ENCODE data around the gene HIPK4.
A peak's percentile ranks its signal among the peaks of the same experiment; 100 is the strongest.
"Not testable (repeated sequence)": the region's sequence is repeated elsewhere in the genome, so short reads cannot be mapped to it uniquely, and the experiment has no call there.

The HIPK4 gene

DNA sequence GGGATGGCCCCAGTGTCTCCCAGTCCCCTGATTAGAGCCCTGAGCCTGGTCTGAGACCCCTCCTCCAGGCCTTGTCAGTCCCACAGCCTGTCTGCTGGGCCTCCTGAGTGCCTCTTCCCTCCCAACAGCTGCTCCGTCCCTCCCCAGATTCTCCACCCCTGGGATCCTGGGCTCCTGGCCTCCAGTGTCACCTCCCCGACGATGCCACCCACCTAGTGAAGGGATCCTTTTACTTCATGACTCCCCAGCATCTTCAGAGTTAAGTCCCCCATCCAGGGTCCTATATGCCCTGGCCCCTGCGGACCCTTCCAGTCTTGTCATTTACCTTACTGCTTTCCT, 27.6 kb upstream of the HIPK4 start:
- DNase-seq (ENCODE audit: low read depth in 2 of 2): no peak

- DNase-seq (ENCODE audit: low read depth in 2 of 2): no peak
Observed at GRCh38 chr19:40416918-40417642, 27.1 kb upstream of the HIPK4 start.

- DNase-seq (ENCODE audit: low read depth in 2 of 2): no peak
Observed at GRCh38 chr19:40415768-40416167, 25.8 kb upstream of the HIPK4 start.

DNA sequence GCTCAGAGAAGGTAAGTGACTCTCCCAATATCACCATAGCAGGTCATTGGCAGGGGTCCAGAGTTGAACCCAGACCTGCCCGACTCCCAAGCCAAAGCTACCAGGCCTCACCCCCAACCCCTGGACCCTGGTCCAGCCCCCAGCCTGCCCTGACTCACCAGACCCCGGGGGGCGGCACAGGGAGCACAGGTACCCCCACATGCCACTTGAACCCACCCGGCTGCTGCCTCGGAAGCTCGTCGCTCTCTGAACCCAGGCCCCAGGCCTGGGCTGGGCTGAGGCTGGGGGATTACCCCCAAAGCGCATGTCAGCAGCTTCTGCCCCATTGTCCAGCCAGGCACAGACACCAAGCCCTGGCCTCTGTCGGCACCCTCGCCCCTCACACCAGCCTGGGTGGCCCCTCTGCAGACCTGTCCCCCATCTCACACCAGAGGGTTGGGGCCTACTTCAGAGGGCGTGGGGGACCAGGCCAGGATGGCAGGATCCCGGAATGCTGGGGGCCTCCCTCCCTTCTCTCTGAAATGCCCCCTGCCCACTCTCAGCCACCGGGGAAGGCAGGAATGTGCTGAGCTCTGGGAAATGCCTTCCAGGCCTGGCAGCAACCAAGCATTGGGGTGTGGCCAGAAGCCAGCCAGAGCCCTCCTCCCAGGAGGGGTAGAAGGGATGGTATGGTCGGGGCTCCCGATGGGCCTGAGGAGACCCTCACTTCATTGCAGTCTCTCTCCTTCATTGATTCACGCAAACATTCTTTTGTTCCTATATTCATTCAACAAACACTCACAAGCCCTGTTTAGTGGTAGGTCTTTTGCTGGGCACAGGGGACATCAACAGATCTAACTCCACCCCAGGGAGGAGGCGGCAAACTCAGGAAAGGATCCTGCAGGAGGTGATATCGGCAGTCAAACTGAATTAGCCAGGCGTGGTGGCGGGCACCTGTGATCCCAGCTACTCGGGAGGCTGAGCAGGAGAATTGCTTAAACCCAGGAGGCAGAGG, 24.9 kb upstream of the HIPK4 start:
- no peak for DNase-seq (ENCODE audit: low read depth in 2 of 2)

- DNase-seq (ENCODE audit: low read depth in 2 of 2): no peak
Observed at GRCh38 chr19:40413291-40413845, 23.4 kb upstream of the HIPK4 start, which contains the start of gene PRX. TSS of gene PRX (minus strand) at chr19:40413378. CDS start at chr19:40407932, 5,446 bp downstream.

- no peak for DNase-seq (ENCODE audit: low read depth in 2 of 2)
Observed at GRCh38 chr19:40412866-40413265, 22.9 kb upstream of the HIPK4 start.

DNA sequence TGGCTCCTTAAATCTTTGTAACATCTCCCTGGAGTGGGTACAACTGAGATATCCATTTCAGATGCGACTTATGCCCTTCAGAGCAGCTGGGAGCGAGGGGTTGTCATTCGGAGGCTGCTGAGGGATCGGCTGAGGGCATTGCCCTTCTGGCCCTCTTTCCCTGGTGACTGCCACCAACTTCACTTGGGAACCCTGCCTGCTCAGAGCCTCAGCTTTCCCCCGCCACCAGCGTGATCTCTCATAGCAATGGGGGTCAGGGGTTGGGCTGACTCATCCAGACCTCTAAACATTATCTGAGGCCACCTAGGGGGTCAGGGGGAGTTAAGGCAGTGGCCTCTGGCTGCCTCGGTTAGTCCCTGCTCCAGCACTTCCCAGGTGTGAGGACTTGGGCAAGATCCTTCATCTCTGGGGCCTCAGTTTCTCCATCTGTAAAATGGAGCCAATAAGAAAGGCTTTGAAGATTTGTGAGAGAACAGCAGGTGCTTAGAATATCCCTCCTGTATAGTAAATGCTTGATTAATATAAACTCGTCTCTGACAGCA, 22.0 kb upstream of the HIPK4 start:
- DNase-seq (ENCODE audit: low read depth in 2 of 2): no peak

- DNase-seq (ENCODE audit: low read depth in 2 of 2): no peak
Observed at GRCh38 chr19:40411125-40411842, 21.3 kb upstream of the HIPK4 start.

GRCh38 chr19:40410030-40410389, 20.0 kb upstream of the HIPK4 start:
- DNase-seq (ENCODE audit: low read depth in 2 of 2): no peak

DNA sequence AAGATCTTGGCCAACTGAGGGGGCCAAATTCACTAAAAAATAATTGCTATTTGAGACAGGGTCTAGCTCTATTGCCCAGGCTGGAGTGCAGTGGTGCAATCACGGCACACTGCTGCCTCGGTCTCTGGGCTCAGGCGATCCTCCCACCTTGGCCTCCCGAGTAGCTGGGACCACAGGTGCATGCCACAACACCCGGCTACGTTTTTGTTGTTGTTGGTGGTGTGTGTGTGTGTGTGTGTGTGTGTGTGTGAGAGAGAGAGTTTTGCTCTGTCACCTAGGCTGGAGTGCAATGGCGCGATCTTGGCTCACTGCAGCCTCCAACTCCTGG, 18.6 kb upstream of the HIPK4 start:
- DNase-seq (ENCODE audit: low read depth in 2 of 2): not testable (repeated sequence)

- DNase-seq (ENCODE audit: low read depth in 2 of 2): no peak
Observed at GRCh38 chr19:40407714-40408597, 18.0 kb upstream of the HIPK4 start.

GRCh38 chr19:40403262-40403984, 13.4 kb upstream of the HIPK4 start:
- peak; percentile 37 to 59 for DNase-seq (ENCODE audit: low read depth in 2 of 2)

DNA sequence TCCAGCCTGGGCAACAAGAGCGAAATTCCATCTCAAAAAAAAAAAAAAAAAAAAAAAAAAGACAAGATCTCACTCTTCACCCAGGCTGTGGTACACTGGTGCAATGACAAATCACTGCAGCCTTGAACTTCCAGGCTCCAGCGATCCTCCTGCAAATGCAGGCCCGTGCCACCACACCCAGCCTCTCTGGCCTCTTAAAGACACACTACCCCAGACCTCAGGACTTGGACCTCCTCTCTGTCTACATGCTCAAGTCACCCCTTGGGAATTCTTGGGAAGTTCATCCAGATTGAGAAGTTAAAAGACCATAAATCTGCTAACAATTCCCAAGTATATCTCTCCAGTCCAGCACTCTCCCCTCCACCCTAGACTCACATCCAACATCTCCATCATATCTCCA, 10.6 kb upstream of the HIPK4 start:
- no peak for DNase-seq (ENCODE audit: low read depth in 2 of 2)

- DNase-seq (ENCODE audit: low read depth in 2 of 2): peak in 1 of 2 donors; percentile 50
Observed at GRCh38 chr19:40398417-40399131, 8.6 kb upstream of the HIPK4 start.

DNA sequence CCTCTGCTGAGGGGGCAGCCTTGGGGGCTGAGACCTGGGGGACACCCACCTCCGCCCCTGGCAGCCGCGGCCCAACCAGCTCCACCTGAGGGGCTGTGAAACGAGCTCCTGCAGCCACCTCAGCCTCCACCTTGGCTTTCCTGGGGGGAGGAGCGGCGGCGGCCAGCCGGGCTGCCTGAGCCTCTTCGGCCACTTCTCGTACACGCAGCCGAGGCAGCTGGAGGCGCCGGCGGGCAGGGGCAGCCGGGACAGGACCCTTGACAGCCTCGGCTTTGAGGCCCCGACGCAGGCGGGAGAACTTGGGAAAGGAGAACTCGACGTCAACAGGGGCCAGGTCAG, 7.6 kb upstream of the HIPK4 start:
- DNase-seq (ENCODE audit: low read depth in 2 of 2): no peak

DNA sequence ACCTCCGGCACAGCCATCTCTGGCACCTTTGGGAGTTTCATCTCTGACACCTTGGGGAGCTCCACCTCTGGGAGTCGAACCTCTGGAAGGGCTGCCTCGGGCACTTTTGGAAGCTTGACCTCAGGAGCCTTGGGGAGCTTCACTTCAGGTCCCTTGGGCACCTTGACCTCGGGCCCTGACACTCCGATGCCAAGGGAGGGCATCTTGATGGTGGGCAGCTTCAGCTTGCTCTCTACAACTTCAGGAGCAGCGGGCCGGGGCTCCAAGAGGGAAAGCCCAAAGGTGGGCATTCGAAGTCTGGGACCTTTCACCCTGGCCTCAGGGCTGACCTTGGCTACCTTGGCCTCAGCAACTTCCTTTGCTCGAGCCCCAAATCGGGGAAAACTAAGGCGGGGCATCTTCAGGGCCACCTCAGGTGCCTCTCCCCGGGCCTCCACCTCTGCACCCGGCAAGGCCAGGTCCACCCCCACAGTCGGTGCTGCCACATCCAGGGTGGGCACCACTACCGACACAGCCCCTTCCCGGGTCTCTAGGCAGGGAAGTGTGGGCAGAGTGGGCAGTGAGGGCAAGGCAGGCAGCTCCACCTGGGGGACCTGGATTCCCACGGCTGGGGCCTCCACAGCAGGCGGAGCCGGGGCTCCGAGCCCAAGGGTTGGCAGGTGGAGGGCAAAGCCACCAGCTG, 7.0 kb upstream of the HIPK4 start:
- no peak for DNase-seq (ENCODE audit: low read depth in 2 of 2)

- DNase-seq (ENCODE audit: low read depth in 2 of 2): no peak
Observed at GRCh38 chr19:40395956-40396355, 6.0 kb upstream of the HIPK4 start.

GRCh38 chr19:40394816-40395210, 4.8 kb upstream of the HIPK4 start:
- no peak for DNase-seq (ENCODE audit: low read depth in 2 of 2)
